ENCODE measurements around the gene CCDC120. TPM values are rescaled to one million over a fixed set of nuclear protein-coding genes. Genes with fewer than 3 reads are reported as not detected.

CCDC120 gene
- total RNA-seq, 1 donor from 2014 or later = 8.5 TPM

DNA sequence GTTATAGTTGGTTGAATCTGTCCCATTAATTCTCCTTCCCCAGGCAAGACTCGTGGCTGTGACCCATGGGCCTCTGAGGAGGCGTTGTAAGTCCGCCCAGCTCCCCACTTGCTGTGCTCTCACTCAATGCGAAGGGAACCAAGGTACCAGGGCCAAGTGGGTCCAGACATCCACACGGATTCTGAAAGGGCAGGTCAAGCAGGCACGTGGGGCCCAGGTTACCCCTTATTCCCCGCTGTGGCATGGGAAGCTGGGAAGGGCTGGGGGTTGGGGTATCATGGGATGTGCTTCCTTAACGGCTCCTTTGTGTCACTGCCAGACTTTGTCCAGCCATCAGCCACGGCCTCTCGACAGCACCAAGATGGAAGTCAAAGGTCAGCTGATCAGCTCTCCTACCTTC lies 3.1 kb downstream of the CCDC120 start:
- Mint-ChIP-seq H3K27ac (ENCODE audit: unreplicated experiment) (no peak overlapping the region), H3K27me3 (ENCODE audit: unreplicated experiment) (no peaks in the 10 kb centered on the region), H3K36me3 (ENCODE audit: unreplicated experiment) (no peaks in the 10 kb centered on the region), H3K4me3 (ENCODE audit: unreplicated experiment) (no peak overlapping the region), H3K9me3 (ENCODE audit: unreplicated experiment) (peaks cover 3% of the 10 kb centered on the region), H3K4me1 (ENCODE audit: unreplicated experiment) (no peaks in the 10 kb centered on the region)
- DNase-seq (ENCODE audit: extremely low spot score, unreplicated experiment) = no peak
- TF ChIP-seq, protein P1, sequence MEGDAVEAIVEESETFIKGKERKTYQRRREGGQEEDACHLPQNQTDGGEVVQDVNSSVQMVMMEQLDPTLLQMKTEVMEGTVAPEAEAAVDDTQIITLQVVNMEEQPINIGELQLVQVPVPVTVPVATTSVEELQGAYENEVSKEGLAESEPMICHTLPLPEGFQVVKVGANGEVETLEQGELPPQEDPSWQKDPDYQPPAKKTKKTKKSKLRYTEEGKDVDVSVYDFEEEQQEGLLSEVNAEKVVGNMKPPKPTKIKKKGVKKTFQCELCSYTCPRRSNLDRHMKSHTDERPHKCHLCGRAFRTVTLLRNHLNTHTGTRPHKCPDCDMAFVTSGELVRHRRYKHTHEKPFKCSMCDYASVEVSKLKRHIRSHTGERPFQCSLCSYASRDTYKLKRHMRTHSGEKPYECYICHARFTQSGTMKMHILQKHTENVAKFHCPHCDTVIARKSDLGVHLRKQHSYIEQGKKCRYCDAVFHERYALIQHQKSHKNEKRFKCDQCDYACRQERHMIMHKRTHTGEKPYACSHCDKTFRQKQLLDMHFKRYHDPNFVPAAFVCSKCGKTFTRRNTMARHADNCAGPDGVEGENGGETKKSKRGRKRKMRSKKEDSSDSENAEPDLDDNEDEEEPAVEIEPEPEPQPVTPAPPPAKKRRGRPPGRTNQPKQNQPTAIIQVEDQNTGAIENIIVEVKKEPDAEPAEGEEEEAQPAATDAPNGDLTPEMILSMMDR (IDR thresholded peaks at IDR 0.05) = no peak

DNA sequence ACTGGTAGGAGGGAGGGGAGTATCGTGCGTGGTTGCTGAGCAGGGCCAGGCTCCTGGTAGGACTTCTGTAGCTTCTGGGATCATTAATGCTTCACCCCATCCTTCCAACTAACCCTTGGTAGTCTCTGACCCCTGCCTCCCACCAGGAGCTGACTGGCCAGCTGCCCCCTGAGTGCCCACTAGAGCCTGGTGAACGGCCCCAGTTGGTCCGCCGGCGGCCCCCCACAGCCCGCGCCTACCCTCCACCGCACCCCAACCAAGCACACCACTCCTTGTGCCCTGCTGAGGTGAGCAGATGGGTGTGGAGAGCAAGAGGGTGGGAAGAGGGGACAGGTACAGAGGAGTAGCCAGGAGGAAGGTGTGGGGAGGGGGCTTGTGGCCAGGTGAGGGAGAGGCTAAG lies 4.9 kb downstream of the CCDC120 start:
- no peak for DNase-seq (ENCODE audit: extremely low spot score, unreplicated experiment)
- H3K9me3 Mint-ChIP-seq (ENCODE audit: unreplicated experiment) = peaks cover 3% of the 10 kb centered on the region
- no peak overlapping the region for H3K27ac Mint-ChIP-seq (ENCODE audit: unreplicated experiment)
- no peaks in the 10 kb centered on the region for H3K36me3 Mint-ChIP-seq (ENCODE audit: unreplicated experiment)
- no peak overlapping the region for H3K4me3 Mint-ChIP-seq (ENCODE audit: unreplicated experiment)
- no peaks in the 10 kb centered on the region for H3K27me3 Mint-ChIP-seq (ENCODE audit: unreplicated experiment)
- TF ChIP-seq, protein P1 (IDR thresholded peaks at IDR 0.05) = no peak
- H3K4me1 Mint-ChIP-seq (ENCODE audit: unreplicated experiment) = no peaks in the 10 kb centered on the region

DNA sequence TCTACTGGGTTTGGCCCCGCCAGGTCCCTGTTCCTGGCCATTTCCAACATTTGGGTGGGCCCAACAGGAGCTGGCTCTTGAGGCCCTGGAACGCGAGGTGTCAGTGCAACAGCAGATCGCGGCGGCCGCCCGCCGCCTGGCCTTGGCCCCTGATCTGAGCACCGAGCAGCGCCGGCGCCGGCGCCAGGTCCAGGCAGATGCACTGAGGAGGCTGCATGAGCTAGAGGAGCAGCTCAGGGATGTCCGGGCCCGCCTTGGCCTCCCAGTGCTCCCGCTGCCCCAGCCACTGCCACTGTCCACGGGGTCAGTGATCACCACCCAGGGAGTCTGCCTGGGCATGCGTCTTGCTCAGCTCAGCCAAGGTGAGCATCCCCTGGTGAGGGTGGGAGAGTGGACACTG lies 5.5 kb downstream of the CCDC120 start:
- Mint-ChIP-seq H3K9me3 (ENCODE audit: unreplicated experiment) (peaks cover 3% of the 10 kb centered on the region), H3K4me3 (ENCODE audit: unreplicated experiment) (no peak overlapping the region), H3K27ac (ENCODE audit: unreplicated experiment) (no peak overlapping the region), H3K4me1 (ENCODE audit: unreplicated experiment) (no peaks in the 10 kb centered on the region), H3K36me3 (ENCODE audit: unreplicated experiment) (no peaks in the 10 kb centered on the region), H3K27me3 (ENCODE audit: unreplicated experiment) (no peaks in the 10 kb centered on the region)
- TF ChIP-seq, protein P1 (IDR thresholded peaks at IDR 0.05) = no peak
- no peak for DNase-seq (ENCODE audit: extremely low spot score, unreplicated experiment)

DNA sequence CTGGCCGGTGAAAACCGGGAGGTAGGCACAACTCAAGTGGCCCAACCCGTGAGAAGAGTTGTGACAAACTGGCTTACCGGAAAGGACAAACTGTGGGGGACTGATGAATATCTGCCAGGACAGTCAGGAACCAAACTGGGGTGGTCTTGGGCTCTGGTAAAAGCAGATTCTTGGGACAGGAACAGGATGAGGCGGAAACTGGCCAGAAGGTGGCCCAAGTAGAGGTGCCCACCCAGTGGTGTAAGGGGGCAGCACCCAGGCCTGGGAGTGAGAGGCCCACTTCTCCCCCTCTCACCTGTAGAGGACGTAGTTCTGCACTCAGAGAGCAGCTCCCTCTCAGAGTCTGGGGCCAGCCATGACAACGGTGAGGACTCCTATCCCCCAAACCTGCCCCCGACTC lies 5.9 kb downstream of the CCDC120 start:
- no peak overlapping the region for H3K27ac Mint-ChIP-seq (ENCODE audit: unreplicated experiment)
- H3K36me3 Mint-ChIP-seq (ENCODE audit: unreplicated experiment) = no peaks in the 10 kb centered on the region
- H3K4me3 Mint-ChIP-seq (ENCODE audit: unreplicated experiment) = no peak overlapping the region
- H3K27me3 Mint-ChIP-seq (ENCODE audit: unreplicated experiment) = no peaks in the 10 kb centered on the region
- no peaks in the 10 kb centered on the region for H3K4me1 Mint-ChIP-seq (ENCODE audit: unreplicated experiment)
- peaks cover 3% of the 10 kb centered on the region for H3K9me3 Mint-ChIP-seq (ENCODE audit: unreplicated experiment)
- no peak for DNase-seq (ENCODE audit: extremely low spot score, unreplicated experiment)
- TF ChIP-seq, protein P1 (IDR thresholded peaks at IDR 0.05) = no peak

DNA sequence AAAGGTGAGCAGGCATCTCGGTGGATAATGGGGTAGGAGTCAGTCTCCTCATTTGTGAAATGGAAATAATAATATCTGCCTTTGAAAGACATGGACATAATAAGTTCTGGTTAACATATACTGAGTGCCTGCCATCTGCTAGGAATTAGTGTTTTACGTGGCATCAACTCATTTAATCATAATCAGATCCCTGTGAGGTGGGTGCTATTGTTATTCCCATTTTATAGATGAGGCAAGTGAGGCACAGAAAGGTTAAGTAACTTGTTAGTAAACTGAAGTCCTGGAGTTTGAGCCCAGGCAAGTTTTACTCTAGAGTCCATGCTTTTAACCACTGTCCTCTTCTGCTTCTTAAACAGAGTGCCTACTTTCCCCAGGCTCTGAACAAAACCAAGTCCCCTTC lies 7.5 kb downstream of the CCDC120 start:
- peaks cover 3% of the 10 kb centered on the region for H3K9me3 Mint-ChIP-seq (ENCODE audit: unreplicated experiment)
- H3K36me3 Mint-ChIP-seq (ENCODE audit: unreplicated experiment) = no peaks in the 10 kb centered on the region
- H3K27me3 Mint-ChIP-seq (ENCODE audit: unreplicated experiment) = no peaks in the 10 kb centered on the region
- TF ChIP-seq, protein P1 (IDR thresholded peaks at IDR 0.05) = no peak
- H3K4me3 Mint-ChIP-seq (ENCODE audit: unreplicated experiment) = no peak overlapping the region
- no peaks in the 10 kb centered on the region for H3K4me1 Mint-ChIP-seq (ENCODE audit: unreplicated experiment)
- DNase-seq (ENCODE audit: extremely low spot score, unreplicated experiment) = no peak
- H3K27ac Mint-ChIP-seq (ENCODE audit: unreplicated experiment) = no peak overlapping the region
